ENCODE measurements around the gene P2RY11.
A peak's percentile ranks its signal among the peaks of the same experiment; 100 is the strongest.

The P2RY11 gene

GRCh38 chr19:10113964-10114650 lies 2.6 kb downstream of the P2RY11 start:
- no peak for DNase-seq (ENCODE audit: low spot score)

- DNase-seq (ENCODE audit: low spot score) = no peak
Measured at GRCh38 chr19:10114651-10115391, 3.3 kb downstream of the P2RY11 start.

GRCh38 chr19:10115392-10116084 lies 4.0 kb downstream of the P2RY11 start:
- no peak for DNase-seq (ENCODE audit: low spot score)

- no peak for DNase-seq (ENCODE audit: low spot score)
Measured at GRCh38 chr19:10116085-10116865, 4.8 kb downstream of the P2RY11 start.

GRCh38 chr19:10116866-10117616 lies 5.5 kb downstream of the P2RY11 start:
- DNase-seq (ENCODE audit: low spot score) = no peak

- no peak for DNase-seq (ENCODE audit: low spot score)
Measured at GRCh38 chr19:10118960-10119359, 7.5 kb downstream of the P2RY11 start.

GRCh38 chr19:10120538-10121189 lies 9.2 kb downstream of the P2RY11 start:
- peak; percentile 74 for DNase-seq (ENCODE audit: low spot score)

- peak; percentile 60 for DNase-seq (ENCODE audit: low spot score)
Measured at GRCh38 chr19:10122045-10122444, 10.6 kb downstream of the P2RY11 start.

GRCh38 chr19:10124429-10124828 lies 12.9 kb downstream of the P2RY11 start:
- no peak for DNase-seq (ENCODE audit: low spot score)

- no peak for DNase-seq (ENCODE audit: low spot score)
Measured at GRCh38 chr19:10126213-10126639, 14.7 kb downstream of the P2RY11 start.

GRCh38 chr19:10132905-10133304 lies 21.4 kb downstream of the P2RY11 start:
- DNase-seq (ENCODE audit: low spot score) = no peak

- DNase-seq (ENCODE audit: low spot score) = no peak
Measured at GRCh38 chr19:10133596-10133995, 22.1 kb downstream of the P2RY11 start.

- no peak for DNase-seq (ENCODE audit: low spot score)
Measured at GRCh38 chr19:10134040-10134439, 22.5 kb downstream of the P2RY11 start.

GRCh38 chr19:10135551-10136334 lies 24.2 kb downstream of the P2RY11 start:
- DNase-seq (ENCODE audit: low spot score) = no peak

GRCh38 chr19:10136936-10137335 lies 25.4 kb downstream of the P2RY11 start:
- DNase-seq (ENCODE audit: low spot score) = no peak

- no peak for DNase-seq (ENCODE audit: low spot score)
Measured at GRCh38 chr19:10137751-10138682, 26.5 kb downstream of the P2RY11 start.

- no peak for DNase-seq (ENCODE audit: low spot score)
Measured at GRCh38 chr19:10138879-10139795, 27.6 kb downstream of the P2RY11 start.

- DNase-seq (ENCODE audit: low spot score) = no peak
Measured at GRCh38 chr19:10139952-10140351, 28.5 kb downstream of the P2RY11 start.
